ENCODE measurements around the gene LENG8. TPM values are rescaled to one million over a fixed set of nuclear protein-coding genes. Genes with fewer than 3 reads are reported as not detected.

LENG8 gene
- polyA plus RNA-seq, 3 donors: 3.6 to 341 (median 5.8) TPM

DNA sequence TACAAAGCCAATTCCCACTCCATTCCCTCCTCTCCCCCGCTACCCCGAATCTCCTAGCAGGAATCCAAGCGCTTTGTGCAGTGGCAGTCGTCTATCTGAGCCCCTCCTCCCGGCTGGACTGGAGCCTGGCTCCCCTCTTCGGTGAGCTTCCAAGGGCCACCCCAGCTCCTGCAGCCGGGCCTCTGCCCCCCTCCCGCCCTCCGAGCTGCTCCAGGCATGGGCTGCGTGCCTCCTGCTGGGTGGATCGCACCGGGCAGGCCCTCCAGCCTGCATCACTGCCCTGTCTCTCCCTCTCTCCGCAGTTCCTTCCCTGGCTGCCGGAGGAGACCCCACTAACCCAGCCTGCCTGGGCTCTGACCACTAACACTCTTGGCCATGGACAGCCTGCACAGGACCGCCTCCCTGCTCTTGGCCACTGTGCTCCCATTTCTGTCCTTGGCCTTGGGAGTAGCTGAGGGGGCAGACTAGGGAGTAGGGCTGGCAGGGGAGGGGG is 12.9 kb upstream of the LENG8 start:
- Histone ChIP-seq H3K9ac (ENCODE audit: insufficient read depth, low read length, poor library complexity, severe bottlenecking) (no peak overlapping the region), H4K20me1 (ENCODE audit: insufficient read depth, low read length) (peaks cover 49% of the 10 kb centered on the region), H3K4me3 (replicated peaks in 1 of 3; ENCODE audit: low read depth in 2 of 3, low read length in 3 of 3) (no peak overlapping the region), H3K27me3 (ENCODE audit: control insufficient read depth in 2 of 2, insufficient read depth in 2 of 2, low read length in 2 of 2) (peaks cover 0 to 22% of the 10 kb centered on the region in 2 donors), H3K27ac (ENCODE audit: low read depth in 1 of 2, low read length in 2 of 2) (no peak overlapping the region), H3K4me1 (ENCODE audit: control insufficient read depth in 1 of 2, insufficient read depth in 2 of 2, low read length in 2 of 2) (peaks cover 0 to 6% of the 10 kb centered on the region in 2 donors), H2AFZ (ENCODE audit: insufficient read depth, low read depth, low read length, poor library complexity, severe bottlenecking) (no peak overlapping the region), H3K9me3 (replicated peaks in 1 of 2; ENCODE audit: control insufficient read depth in 1 of 2, insufficient read depth in 1 of 2, low read length in 2 of 2) (no peaks in the 10 kb centered on the region), H3K79me2 (ENCODE audit: insufficient read depth, low read length) (no peaks in the 10 kb centered on the region), H3K4me2 (replicated peaks; ENCODE audit: extremely low read depth, low read length, poor library complexity, severe bottlenecking) (no peak overlapping the region), H3K36me3 (replicated peaks in 1 of 2; ENCODE audit: control insufficient read depth in 1 of 2, insufficient read depth in 2 of 2, low read length in 2 of 2) (peaks cover 5 to 15% of the 10 kb centered on the region in 2 donors)
- intact Hi-C loops (cut with micrococcal nuclease): no loop called here
- WGBS (ENCODE audit: insufficient coverage): 91% methylated on average over 11 of the region's 15 CpGs
- Mint-ChIP-seq H3K36me3 (peaks cover 18 to 39% of the 10 kb centered on the region in 2 donors), H3K27me3 (ENCODE audit: low read depth in 3 of 3) (peaks cover 20 to 38% (median 21%) of the 10 kb centered on the region in 3 donors), H3K9me3 (peaks cover 0 to 4% (median 0%) of the 10 kb centered on the region in 7 donors), H3K27ac (no peak overlapping the region), H3K4me1 (peaks cover 4% of the 10 kb centered on the region), H3K4me3 (no peak overlapping the region)
- TF ChIP-seq, protein P1, sequence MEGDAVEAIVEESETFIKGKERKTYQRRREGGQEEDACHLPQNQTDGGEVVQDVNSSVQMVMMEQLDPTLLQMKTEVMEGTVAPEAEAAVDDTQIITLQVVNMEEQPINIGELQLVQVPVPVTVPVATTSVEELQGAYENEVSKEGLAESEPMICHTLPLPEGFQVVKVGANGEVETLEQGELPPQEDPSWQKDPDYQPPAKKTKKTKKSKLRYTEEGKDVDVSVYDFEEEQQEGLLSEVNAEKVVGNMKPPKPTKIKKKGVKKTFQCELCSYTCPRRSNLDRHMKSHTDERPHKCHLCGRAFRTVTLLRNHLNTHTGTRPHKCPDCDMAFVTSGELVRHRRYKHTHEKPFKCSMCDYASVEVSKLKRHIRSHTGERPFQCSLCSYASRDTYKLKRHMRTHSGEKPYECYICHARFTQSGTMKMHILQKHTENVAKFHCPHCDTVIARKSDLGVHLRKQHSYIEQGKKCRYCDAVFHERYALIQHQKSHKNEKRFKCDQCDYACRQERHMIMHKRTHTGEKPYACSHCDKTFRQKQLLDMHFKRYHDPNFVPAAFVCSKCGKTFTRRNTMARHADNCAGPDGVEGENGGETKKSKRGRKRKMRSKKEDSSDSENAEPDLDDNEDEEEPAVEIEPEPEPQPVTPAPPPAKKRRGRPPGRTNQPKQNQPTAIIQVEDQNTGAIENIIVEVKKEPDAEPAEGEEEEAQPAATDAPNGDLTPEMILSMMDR (IDR thresholded peaks at IDR 0.05): no peak
- DNase-seq: no peak

DNA sequence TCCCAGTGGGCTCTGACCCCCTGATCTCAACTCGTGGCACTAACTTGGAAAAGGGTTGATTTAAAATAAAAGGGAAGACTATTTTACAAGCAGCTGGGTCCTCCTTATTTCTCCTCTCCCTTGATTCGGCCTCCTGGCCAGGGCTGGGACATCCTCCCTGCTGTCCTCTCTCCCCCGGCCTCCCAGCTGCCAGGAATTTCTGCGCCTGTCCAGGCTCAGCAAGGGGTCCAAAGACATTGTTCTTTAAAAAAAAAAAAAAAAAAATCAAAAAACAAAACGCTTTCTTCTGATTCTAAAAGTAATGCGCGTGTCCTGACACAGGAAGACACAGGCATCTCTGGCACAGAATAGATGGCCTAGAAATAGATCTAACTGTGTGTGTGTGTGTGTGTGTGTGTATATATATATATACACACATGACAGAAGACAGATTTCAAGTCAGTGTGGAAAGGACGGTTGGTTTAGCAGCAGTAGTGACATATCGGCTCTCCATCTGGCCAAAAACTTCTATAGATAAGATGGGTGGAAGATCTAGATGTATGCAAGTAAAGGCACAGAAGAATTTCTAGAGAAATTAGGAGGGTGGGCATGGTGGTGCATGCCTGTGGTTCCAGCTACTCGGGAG is 12.3 kb upstream of the LENG8 start:
- no peak for DNase-seq
- Mint-ChIP-seq H3K4me1 (peaks cover 4% of the 10 kb centered on the region), H3K27me3 (ENCODE audit: low read depth in 3 of 3) (peaks cover 14 to 31% (median 14%) of the 10 kb centered on the region in 3 donors), H3K4me3 (no peak overlapping the region), H3K36me3 (peaks cover 18 to 41% of the 10 kb centered on the region in 2 donors), H3K9me3 (peaks cover 0 to 2% (median 0%) of the 10 kb centered on the region in 7 donors), H3K27ac (no peak overlapping the region)
- H4K20me1 ChIP-seq (ENCODE audit: insufficient read depth, low read length): peaks cover 51% of the 10 kb centered on the region
- TF ChIP-seq, protein P1 (IDR thresholded peaks at IDR 0.05): no peak
- no peak overlapping the region for H3K27ac ChIP-seq (ENCODE audit: low read depth in 1 of 2, low read length in 2 of 2)
- H3K4me3 ChIP-seq (replicated peaks in 1 of 3; ENCODE audit: low read depth in 2 of 3, low read length in 3 of 3): no peak overlapping the region
- H3K9me3 ChIP-seq (replicated peaks in 1 of 2; ENCODE audit: control insufficient read depth in 1 of 2, insufficient read depth in 1 of 2, low read length in 2 of 2): no peaks in the 10 kb centered on the region
- H3K4me1 ChIP-seq (ENCODE audit: control insufficient read depth in 1 of 2, insufficient read depth in 2 of 2, low read length in 2 of 2): peaks cover 0 to 6% of the 10 kb centered on the region in 2 donors
- H3K27me3 ChIP-seq (ENCODE audit: control insufficient read depth in 2 of 2, insufficient read depth in 2 of 2, low read length in 2 of 2): peaks cover 0 to 16% of the 10 kb centered on the region in 2 donors
- no peaks in the 10 kb centered on the region for H3K79me2 ChIP-seq (ENCODE audit: insufficient read depth, low read length)
- no peak overlapping the region for H2AFZ ChIP-seq (ENCODE audit: insufficient read depth, low read depth, low read length, poor library complexity, severe bottlenecking)
- H3K4me2 ChIP-seq (replicated peaks; ENCODE audit: extremely low read depth, low read length, poor library complexity, severe bottlenecking): no peak overlapping the region
- intact Hi-C loops (cut with micrococcal nuclease): no loop called here
- H3K9ac ChIP-seq (ENCODE audit: insufficient read depth, low read length, poor library complexity, severe bottlenecking): no peak overlapping the region
- WGBS (ENCODE audit: insufficient coverage): 97% methylated on average over 5 of the region's 10 CpGs
- H3K36me3 ChIP-seq (replicated peaks in 1 of 2; ENCODE audit: control insufficient read depth in 1 of 2, insufficient read depth in 2 of 2, low read length in 2 of 2): peaks cover 5 to 16% of the 10 kb centered on the region in 2 donors

Measured in CD14-positive monocyte (primary cell).